ENCODE results near the gene KPTN.
A peak's percentile ranks its signal among the peaks of the same experiment; 100 is the strongest.

KPTN gene

GRCh38 chr19:47483800-47484690 is at the start of gene KPTN:
TSS of gene KPTN (minus strand) at chr19:47484219. CDS start at chr19:47484160, 59 bp downstream.
- FAIRE-seq: no peak

GRCh38 chr19:47531640-47532387 is 47.8 kb upstream of the KPTN start:
- FAIRE-seq: no peak

- FAIRE-seq: no peak
Observed at GRCh38 chr19:47529018-47529742, 45.2 kb upstream of the KPTN start.

- no peak for FAIRE-seq
Observed at GRCh38 chr19:47526798-47527197, 42.8 kb upstream of the KPTN start.

GRCh38 chr19:47523473-47523872 is 39.5 kb upstream of the KPTN start:
- no peak for FAIRE-seq

- FAIRE-seq: no peak
Observed at GRCh38 chr19:47521473-47522180, 37.6 kb upstream of the KPTN start.

- FAIRE-seq: no peak
Observed at GRCh38 chr19:47520839-47521238, 36.8 kb upstream of the KPTN start.

GRCh38 chr19:47520343-47520806 is 36.4 kb upstream of the KPTN start:
- FAIRE-seq: no peak

- no peak for FAIRE-seq
Observed at GRCh38 chr19:47518854-47519253, 34.8 kb upstream of the KPTN start.

GRCh38 chr19:47518139-47518538 is 34.1 kb upstream of the KPTN start:
- no peak for FAIRE-seq

- peak; percentile 92 for FAIRE-seq
Observed at GRCh38 chr19:47514869-47515588, 31.0 kb upstream of the KPTN start, which contains the start of gene NAPA. TSS of gene NAPA (minus strand) at chr19:47515063. CDS start at chr19:47514940, 123 bp downstream.

- no peak for FAIRE-seq
Observed at GRCh38 chr19:47514151-47514868, 30.3 kb upstream of the KPTN start.

- FAIRE-seq: no peak
Observed at GRCh38 chr19:47512948-47513319, 28.9 kb upstream of the KPTN start.

- FAIRE-seq: no peak
Observed at GRCh38 chr19:47512183-47512947, 28.3 kb upstream of the KPTN start.

- FAIRE-seq: no peak
Observed at GRCh38 chr19:47511681-47512080, 27.7 kb upstream of the KPTN start.

- no peak for FAIRE-seq
Observed at GRCh38 chr19:47511128-47511517, 27.1 kb upstream of the KPTN start.

- FAIRE-seq: no peak
Observed at GRCh38 chr19:47510516-47511127, 26.6 kb upstream of the KPTN start.

- no peak for FAIRE-seq
Observed at GRCh38 chr19:47509973-47510372, 26.0 kb upstream of the KPTN start.

GRCh38 chr19:47509170-47509847 is 25.3 kb upstream of the KPTN start:
- FAIRE-seq: no peak
